HEK293 (cell line): ENCODE measurements around the gene DLK2.

ENCODE experiments used
- YY1 ChIP-seq: fragments of 450-650 bp; formaldehyde crosslinking; IDR thresholded peaks from 2 replicates; pipeline ENCODE4 v1.5.1; 2018; ENCODE audit warnings: missing biosample characterization, missing genetic modification characterization
- ZNF274 ChIP-seq, 2 experiments: fragments of 200-500 bp in 1 of 2; fragments of 450-650 bp in 1 of 2; sonication (Bioruptor generic) in 1 of 2; formaldehyde crosslinking in 1 of 2; IDR thresholded peaks; 2 replicates each; pipeline versions ENCODE4 v1.5.1 to v1.6.1; 2014 to 2016; ENCODE audit warnings: borderline replicate concordance in 1 of 2, inconsistent platforms in 1 of 2, low read length in 1 of 2, missing biosample characterization in 1 of 2, missing genetic modification characterization in 1 of 2
- ZNF549 ChIP-seq: fragments of 450-650 bp; IDR thresholded peaks from 2 replicates; pipeline ENCODE4 v1.5.1; 2018; ENCODE audit warnings: missing biosample characterization, missing genetic modification characterization, mild to moderate bottlenecking, inconsistent platforms, moderate library complexity
- ZNF776 ChIP-seq: fragments of 450-650 bp; formaldehyde crosslinking; IDR thresholded peaks from 2 replicates; pipeline ENCODE4 v1.5.0; 2017; ENCODE audit warnings: missing biosample characterization, missing genetic modification characterization, borderline replicate concordance
- ZSCAN16 ChIP-seq: fragments of 450-650 bp; formaldehyde crosslinking; IDR thresholded peaks from 2 replicates; pipeline ENCODE4 v1.5.1; 2016; ENCODE audit warnings: missing biosample characterization, missing genetic modification characterization
- TF ChIP-seq, protein P1 (sequence below): fragments of 450-650 bp; formaldehyde crosslinking; IDR thresholded peaks from 2 replicates; pipeline ENCODE4 v1.5.1; 2016; ENCODE audit warnings: missing biosample characterization, missing genetic modification characterization
- TF ChIP-seq, protein P2 (sequence below): fragments of 450-650 bp; formaldehyde crosslinking; IDR thresholded peaks from 2 replicates; pipeline ENCODE4 v1.5.1; 2016; ENCODE audit warnings: missing biosample characterization, missing genetic modification characterization
- TF ChIP-seq, protein P3 (sequence below): fragments of 450-650 bp; formaldehyde crosslinking; IDR thresholded peaks from 2 replicates; pipeline ENCODE4 v1.5.1; 2017; ENCODE audit warnings: missing biosample characterization, missing genetic modification characterization

DNA sequence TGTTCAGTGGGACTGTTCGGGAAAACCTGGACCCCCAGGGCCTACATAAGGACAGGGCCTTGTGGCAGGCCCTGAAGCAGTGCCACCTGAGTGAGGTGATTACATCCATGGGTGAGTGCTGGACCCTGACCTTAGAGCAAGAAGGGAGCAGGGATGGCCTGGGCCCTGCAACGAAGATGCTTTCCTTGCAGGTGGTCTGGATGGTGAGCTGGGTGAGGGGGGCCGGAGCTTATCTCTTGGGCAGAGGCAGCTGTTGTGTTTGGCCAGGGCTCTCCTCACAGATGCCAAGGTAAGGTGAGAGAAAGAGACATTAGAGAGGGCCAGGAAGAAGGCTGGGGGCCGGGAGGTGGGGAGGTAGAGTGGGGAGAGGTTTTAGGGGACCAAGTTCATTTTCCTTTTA is 6.4 kb downstream of the DLK2 start:
- TF ChIP-seq, protein P1, sequence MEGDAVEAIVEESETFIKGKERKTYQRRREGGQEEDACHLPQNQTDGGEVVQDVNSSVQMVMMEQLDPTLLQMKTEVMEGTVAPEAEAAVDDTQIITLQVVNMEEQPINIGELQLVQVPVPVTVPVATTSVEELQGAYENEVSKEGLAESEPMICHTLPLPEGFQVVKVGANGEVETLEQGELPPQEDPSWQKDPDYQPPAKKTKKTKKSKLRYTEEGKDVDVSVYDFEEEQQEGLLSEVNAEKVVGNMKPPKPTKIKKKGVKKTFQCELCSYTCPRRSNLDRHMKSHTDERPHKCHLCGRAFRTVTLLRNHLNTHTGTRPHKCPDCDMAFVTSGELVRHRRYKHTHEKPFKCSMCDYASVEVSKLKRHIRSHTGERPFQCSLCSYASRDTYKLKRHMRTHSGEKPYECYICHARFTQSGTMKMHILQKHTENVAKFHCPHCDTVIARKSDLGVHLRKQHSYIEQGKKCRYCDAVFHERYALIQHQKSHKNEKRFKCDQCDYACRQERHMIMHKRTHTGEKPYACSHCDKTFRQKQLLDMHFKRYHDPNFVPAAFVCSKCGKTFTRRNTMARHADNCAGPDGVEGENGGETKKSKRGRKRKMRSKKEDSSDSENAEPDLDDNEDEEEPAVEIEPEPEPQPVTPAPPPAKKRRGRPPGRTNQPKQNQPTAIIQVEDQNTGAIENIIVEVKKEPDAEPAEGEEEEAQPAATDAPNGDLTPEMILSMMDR (tag by site-specific recombination), result no peak
- TF ChIP-seq ZNF549 (tag by site-specific recombination) (no peak), ZSCAN16 (tag by site-specific recombination) (no peak), YY1 (tag by site-specific recombination) (no peak), ZNF274 (IDR thresholded peaks at IDR 0.05; ENCODE audit: low read length) (no peak), ZNF274 (tag by site-specific recombination; IDR thresholded peaks at IDR 0.05; ENCODE audit: borderline replicate concordance) (no peak), ZNF776 (no peak)
- TF ChIP-seq, protein P2, sequence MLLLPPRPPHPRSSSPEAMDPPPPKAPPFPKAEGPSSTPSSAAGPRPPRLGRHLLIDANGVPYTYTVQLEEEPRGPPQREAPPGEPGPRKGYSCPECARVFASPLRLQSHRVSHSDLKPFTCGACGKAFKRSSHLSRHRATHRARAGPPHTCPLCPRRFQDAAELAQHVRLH (tag by site-specific recombination), result no peak
- TF ChIP-seq, protein P3, sequence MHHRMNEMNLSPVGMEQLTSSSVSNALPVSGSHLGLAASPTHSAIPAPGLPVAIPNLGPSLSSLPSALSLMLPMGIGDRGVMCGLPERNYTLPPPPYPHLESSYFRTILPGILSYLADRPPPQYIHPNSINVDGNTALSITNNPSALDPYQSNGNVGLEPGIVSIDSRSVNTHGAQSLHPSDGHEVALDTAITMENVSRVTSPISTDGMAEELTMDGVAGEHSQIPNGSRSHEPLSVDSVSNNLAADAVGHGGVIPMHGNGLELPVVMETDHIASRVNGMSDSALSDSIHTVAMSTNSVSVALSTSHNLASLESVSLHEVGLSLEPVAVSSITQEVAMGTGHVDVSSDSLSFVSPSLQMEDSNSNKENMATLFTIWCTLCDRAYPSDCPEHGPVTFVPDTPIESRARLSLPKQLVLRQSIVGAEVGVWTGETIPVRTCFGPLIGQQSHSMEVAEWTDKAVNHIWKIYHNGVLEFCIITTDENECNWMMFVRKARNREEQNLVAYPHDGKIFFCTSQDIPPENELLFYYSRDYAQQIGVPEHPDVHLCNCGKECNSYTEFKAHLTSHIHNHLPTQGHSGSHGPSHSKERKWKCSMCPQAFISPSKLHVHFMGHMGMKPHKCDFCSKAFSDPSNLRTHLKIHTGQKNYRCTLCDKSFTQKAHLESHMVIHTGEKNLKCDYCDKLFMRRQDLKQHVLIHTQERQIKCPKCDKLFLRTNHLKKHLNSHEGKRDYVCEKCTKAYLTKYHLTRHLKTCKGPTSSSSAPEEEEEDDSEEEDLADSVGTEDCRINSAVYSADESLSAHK (tag by site-specific recombination), result no peak
